K562 (cell line): ENCODE results near the gene LAIR2. TPM values are rescaled to one million over a fixed set of nuclear protein-coding genes. Genes with fewer than 3 reads are reported as not detected.

Experiments
- AFF4 ChIP-seq: sonication (generic); formaldehyde crosslinking; IDR thresholded peaks from 2 replicates; pipeline ENCODE4 v1.8.0; 2023; ENCODE audit warnings: mild to moderate bottlenecking, missing genetic modification reagents
- CTCF ChIP-seq, 3 experiments: IDR thresholded peaks in 2 of 3; conservative IDR thresholded peaks in 1 of 3; 2 replicates each; pipeline ENCODE4 v1.5.1; 2011 to 2012; ENCODE audit warnings: low read length in 3 of 3, mild to moderate bottlenecking in 3 of 3, control low read depth in 2 of 3, improper control_type of control experiment in 1 of 3, inconsistent platforms in 1 of 3, low read depth in 1 of 3, mixed read lengths in 1 of 3, moderate library complexity in 1 of 3; ENCODE audit not compliant: insufficient read depth in 2 of 3
- EP400 ChIP-seq: fragments of 450-650 bp; IDR thresholded peaks from 2 replicates; pipeline ENCODE4 v1.6.1; 2017; ENCODE audit warnings: antibody characterized with exemption, mild to moderate bottlenecking, moderate library complexity
- ETS1 ChIP-seq: conservative IDR thresholded peaks from 2 replicates; pipeline ENCODE4 v1.6.1; 2011; ENCODE audit warnings: low read depth, mild to moderate bottlenecking, low read length; ENCODE audit not compliant: control insufficient read depth
- FOXP1 ChIP-seq: sonication (generic); formaldehyde crosslinking; IDR thresholded peaks from 2 replicates; pipeline ENCODE4 v1.8.0; 2022; ENCODE audit warnings: mild to moderate bottlenecking, missing genetic modification reagents
- HMGN3 ChIP-seq: IDR thresholded peaks from 2 replicates; pipeline ENCODE4 v1.6.1; 2011; ENCODE audit warnings: borderline replicate concordance, low read depth, mild to moderate bottlenecking, mixed read lengths, low read length; ENCODE audit not compliant: insufficient read length; ENCODE audit errors: extremely low read depth
- KLF1 ChIP-seq: fragments of 450-650 bp; IDR thresholded peaks from 2 replicates; pipeline ENCODE4 v1.6.1; 2016; ENCODE audit warnings: missing genetic modification characterization, missing compliant biosample characterization
- L3MBTL2 ChIP-seq: fragments of 450-650 bp; IDR thresholded peaks from 2 replicates; pipeline ENCODE4 v1.6.1; 2016; ENCODE audit warnings: mild to moderate bottlenecking, moderate library complexity
- LEF1 ChIP-seq: fragments of 450-650 bp; IDR thresholded peaks from 2 replicates; pipeline ENCODE4 v1.6.1; 2016; ENCODE audit warnings: mild to moderate bottlenecking
- NCOA1 ChIP-seq: fragments of 450-650 bp; IDR thresholded peaks from 2 replicates; pipeline ENCODE4 v1.6.1; 2016; ENCODE audit warnings: low read depth
- NFIC ChIP-seq: fragments of 450-650 bp; IDR thresholded peaks from 2 replicates; pipeline ENCODE4 v1.6.1; 2017; ENCODE audit warnings: mild to moderate bottlenecking, inconsistent platforms
- POLR2G ChIP-seq: fragments of 200-400 bp; formaldehyde crosslinking; IDR thresholded peaks from 2 replicates; pipeline ENCODE4 v1.6.1; 2017; ENCODE audit warnings: low read depth, mild to moderate bottlenecking, antibody characterized with exemption, low read length, moderate library complexity
- TBP ChIP-seq: optimal IDR thresholded peaks from 2 replicates; pipeline ENCODE3; 2011; ENCODE audit warnings: low read depth, low read length, improper control_type of control experiment
- TCF7 ChIP-seq: sonication (generic); IDR thresholded peaks from 2 replicates; pipeline ENCODE4 v1.6.1; 2016; ENCODE audit warnings: antibody characterized with exemption, borderline replicate concordance
- ZFP91 ChIP-seq: sonication (generic); formaldehyde crosslinking; IDR thresholded peaks from 2 replicates; pipeline ENCODE4 v1.8.0; 2022; ENCODE audit warnings: mild to moderate bottlenecking, missing genetic modification reagents
- ZNF280B ChIP-seq: fragments of 250-450 bp; sonication (Bioruptor Pico); IDR thresholded peaks from 2 replicates; pipeline ENCODE4 v1.5.1; 2021; ENCODE audit warnings: mild to moderate bottlenecking
- polyA plus RNA-seq, 8 experiments: library from polyadenylated mRNA; depleted of rRNA in 4 of 8; stranded (reverse) in 5 of 8; unstranded in 3 of 8; fragments of >200 nt; fragmentation: Nextera tagmentation in 2 of 8; fragmentation: Illumina TruSeq in 1 of 8; extraction: Ambion mirVana in 2 of 8; extraction: Trizol in 1 of 8; gene quantifications; 2 replicates each; pipeline versions ENCODE4 v1.2.1 to v1.2.3, GENCODE V29; 2011 to 2014; ENCODE audit warnings: inconsistent platforms in 1 of 8, missing spikeins in 1 of 8
- total RNA-seq, 7 experiments: library from RNA; depleted of rRNA in 6 of 7; stranded (reverse); fragments of >200 nt in 6 of 7; fragmentation: Illumina TruSeq in 2 of 7; extraction: Trizol in 2 of 7; gene quantifications; 2 replicates each; pipeline versions ENCODE4 v1.2.1 to v1.2.3, GENCODE V29; 2011 to 2021; ENCODE audit warnings: low replicate concordance in 1 of 7

Gene LAIR2
- total and polyA plus RNA-seq, 9 of the 15 experiments (the other 6 are each of a cell fraction or from before 2014, with no cell fraction given): not detected

GRCh38 chr19:54464630-54465425 is 37.8 kb upstream of the LAIR2 start (continued):
- TF ChIP-seq AFF4 (CRISPR knock-in tag) (no peak), ETS1 (0 out of 2 replicates have a peak, but pooled peaks have one; percentile 51), NFIC (peak; percentile 74), ZFP91 (CRISPR knock-in tag) (peak; percentile 98), ZNF280B (CRISPR knock-in tag) (no peak), CTCF (IDR thresholded peaks at IDR 0.05 in 2 of 3, conservative IDR thresholded peaks at IDR 0.05 in 1 of 3; ENCODE audit: insufficient read depth in 2 of 3, low read depth in 1 of 3, low read length in 3 of 3) (peak in 2 of 3 experiments; percentile 5 to 6; a peak in 1 of 6 replicates), EP400 (peak; percentile 67), L3MBTL2 (peak; percentile 91), TBP (peak; percentile 81), KLF1 (tag) (peak; percentile 73), POLR2G (peak; percentile 93), NCOA1 (peak; percentile 55; the same call in 1 of the 2 replicates), FOXP1 (CRISPR knock-in tag) (peak; percentile 56; the same call in 1 of the 2 replicates), LEF1 (0 out of 2 replicates have a peak, but pooled peaks have one; percentile 16), HMGN3 (peak; percentile 48), TCF7 (no peak)
